Measurements from ENCODE around the gene PNPLA7. TPM values are rescaled to one million over a fixed set of nuclear protein-coding genes. Genes with fewer than 3 reads are reported as not detected.

PNPLA7 gene
- total RNA-seq, 1 experiment from 2014 or later, result 1.3 TPM

DNA sequence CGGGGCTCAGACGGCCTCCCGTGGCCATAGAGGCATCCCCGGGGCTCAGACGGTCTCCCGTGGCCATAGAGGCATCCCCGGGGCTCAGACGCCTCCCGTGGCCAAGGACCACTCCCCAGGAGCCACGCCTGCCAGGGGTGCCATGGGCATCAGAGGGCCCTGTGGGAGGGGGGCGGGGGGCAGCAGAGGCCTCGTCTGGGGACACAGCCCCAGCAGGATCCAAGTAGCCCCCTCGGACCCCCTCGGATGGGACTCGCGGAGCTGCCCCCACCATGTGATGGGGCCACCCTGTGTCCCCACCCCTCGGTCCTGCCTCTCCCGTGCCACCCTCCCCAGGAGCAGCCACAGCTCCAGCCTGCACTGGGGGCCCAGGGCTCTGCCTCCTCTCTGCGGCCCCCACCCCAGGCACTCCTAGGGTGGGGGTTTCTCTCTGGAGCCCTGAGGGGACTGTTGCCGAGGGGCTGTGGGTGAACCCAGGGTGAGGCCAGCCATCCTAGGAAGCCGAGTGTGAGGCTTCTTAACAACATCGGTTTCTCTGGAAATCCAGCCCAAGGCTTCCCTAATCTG is 111.5 kb downstream of the PNPLA7 start:
- Mint-ChIP-seq H3K27ac (no peak overlapping the region), H3K4me1 (peaks cover 2% of the 10 kb centered on the region; the same call in 1 of the 2 replicates), H3K36me3 (no peaks in the 10 kb centered on the region), H3K27me3 (ENCODE audit: low read depth) (no peaks in the 10 kb centered on the region; the same call in 1 of the 2 replicates), H3K4me3 (no peak overlapping the region), H3K9me3 (no peaks in the 10 kb centered on the region)
- ChIA-PET POLR2A (no interaction called here), CTCF (no interaction called here)
- TF ChIP-seq MXD4 (CRISPR knock-in tag; IDR thresholded peaks at IDR 0.05; ENCODE audit: borderline replicate concordance), result no peak
- TF ChIP-seq ZNF317 (CRISPR knock-in tag; IDR thresholded peaks at IDR 0.05; ENCODE audit: borderline replicate concordance, low read depth), result no peak
- TF ChIP-seq, protein P1, sequence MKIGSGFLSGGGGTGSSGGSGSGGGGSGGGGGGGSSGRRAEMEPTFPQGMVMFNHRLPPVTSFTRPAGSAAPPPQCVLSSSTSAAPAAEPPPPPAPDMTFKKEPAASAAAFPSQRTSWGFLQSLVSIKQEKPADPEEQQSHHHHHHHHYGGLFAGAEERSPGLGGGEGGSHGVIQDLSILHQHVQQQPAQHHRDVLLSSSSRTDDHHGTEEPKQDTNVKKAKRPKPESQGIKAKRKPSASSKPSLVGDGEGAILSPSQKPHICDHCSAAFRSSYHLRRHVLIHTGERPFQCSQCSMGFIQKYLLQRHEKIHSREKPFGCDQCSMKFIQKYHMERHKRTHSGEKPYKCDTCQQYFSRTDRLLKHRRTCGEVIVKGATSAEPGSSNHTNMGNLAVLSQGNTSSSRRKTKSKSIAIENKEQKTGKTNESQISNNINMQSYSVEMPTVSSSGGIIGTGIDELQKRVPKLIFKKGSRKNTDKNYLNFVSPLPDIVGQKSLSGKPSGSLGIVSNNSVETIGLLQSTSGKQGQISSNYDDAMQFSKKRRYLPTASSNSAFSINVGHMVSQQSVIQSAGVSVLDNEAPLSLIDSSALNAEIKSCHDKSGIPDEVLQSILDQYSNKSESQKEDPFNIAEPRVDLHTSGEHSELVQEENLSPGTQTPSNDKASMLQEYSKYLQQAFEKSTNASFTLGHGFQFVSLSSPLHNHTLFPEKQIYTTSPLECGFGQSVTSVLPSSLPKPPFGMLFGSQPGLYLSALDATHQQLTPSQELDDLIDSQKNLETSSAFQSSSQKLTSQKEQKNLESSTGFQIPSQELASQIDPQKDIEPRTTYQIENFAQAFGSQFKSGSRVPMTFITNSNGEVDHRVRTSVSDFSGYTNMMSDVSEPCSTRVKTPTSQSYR (CRISPR knock-in tag; IDR thresholded peaks at IDR 0.05), result no peak
- TF ChIP-seq CTCF (IDR thresholded peaks at IDR 0.05), result no peak
- TF ChIP-seq ETV6 (CRISPR knock-in tag; IDR thresholded peaks at IDR 0.05), result no peak
- TF ChIP-seq ZNF416 (CRISPR knock-in tag; IDR thresholded peaks at IDR 0.05), result no peak
- TF ChIP-seq, protein P2, sequence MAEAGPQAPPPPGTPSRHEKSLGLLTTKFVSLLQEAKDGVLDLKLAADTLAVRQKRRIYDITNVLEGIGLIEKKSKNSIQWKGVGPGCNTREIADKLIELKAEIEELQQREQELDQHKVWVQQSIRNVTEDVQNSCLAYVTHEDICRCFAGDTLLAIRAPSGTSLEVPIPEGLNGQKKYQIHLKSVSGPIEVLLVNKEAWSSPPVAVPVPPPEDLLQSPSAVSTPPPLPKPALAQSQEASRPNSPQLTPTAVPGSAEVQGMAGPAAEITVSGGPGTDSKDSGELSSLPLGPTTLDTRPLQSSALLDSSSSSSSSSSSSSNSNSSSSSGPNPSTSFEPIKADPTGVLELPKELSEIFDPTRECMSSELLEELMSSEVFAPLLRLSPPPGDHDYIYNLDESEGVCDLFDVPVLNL (CRISPR knock-in tag; IDR thresholded peaks at IDR 0.05; ENCODE audit: borderline replicate concordance, low read depth), result no peak
- TF ChIP-seq NFYB (CRISPR knock-in tag; conservative IDR thresholded peaks at IDR 0.05; ENCODE audit: low read depth), result no peak
- no peak for TF ChIP-seq GRHL2 (CRISPR knock-in tag; IDR thresholded peaks at IDR 0.05; ENCODE audit: insufficient replicate concordance, severe bottlenecking)
- no peak for TF ChIP-seq FOXJ3 (CRISPR knock-in tag; IDR thresholded peaks at IDR 0.05; ENCODE audit: borderline replicate concordance)
- no peak for TF ChIP-seq ATF3 (CRISPR knock-in tag; conservative IDR thresholded peaks at IDR 0.05)
- TF ChIP-seq, protein P3, sequence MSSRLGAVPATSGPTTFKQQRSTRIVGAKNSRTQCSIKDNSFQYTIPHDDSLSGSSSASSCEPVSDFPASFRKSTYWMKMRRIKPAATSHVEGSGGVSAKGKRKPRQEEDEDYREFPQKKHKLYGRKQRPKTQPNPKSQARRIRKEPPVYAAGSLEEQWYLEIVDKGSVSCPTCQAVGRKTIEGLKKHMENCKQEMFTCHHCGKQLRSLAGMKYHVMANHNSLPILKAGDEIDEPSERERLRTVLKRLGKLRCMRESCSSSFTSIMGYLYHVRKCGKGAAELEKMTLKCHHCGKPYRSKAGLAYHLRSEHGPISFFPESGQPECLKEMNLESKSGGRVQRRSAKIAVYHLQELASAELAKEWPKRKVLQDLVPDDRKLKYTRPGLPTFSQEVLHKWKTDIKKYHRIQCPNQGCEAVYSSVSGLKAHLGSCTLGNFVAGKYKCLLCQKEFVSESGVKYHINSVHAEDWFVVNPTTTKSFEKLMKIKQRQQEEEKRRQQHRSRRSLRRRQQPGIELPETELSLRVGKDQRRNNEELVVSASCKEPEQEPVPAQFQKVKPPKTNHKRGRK (CRISPR knock-in tag; IDR thresholded peaks at IDR 0.05; ENCODE audit: borderline replicate concordance), result no peak
- TF ChIP-seq RELA (CRISPR knock-in tag; IDR thresholded peaks at IDR 0.05; ENCODE audit: borderline replicate concordance), result no peak
- TF ChIP-seq EMX1 (CRISPR knock-in tag; IDR thresholded peaks at IDR 0.05), result no peak
- no peak for TF ChIP-seq NR3C1 (CRISPR knock-in tag; conservative IDR thresholded peaks at IDR 0.05; ENCODE audit: low read depth)
- TF ChIP-seq, protein P4, sequence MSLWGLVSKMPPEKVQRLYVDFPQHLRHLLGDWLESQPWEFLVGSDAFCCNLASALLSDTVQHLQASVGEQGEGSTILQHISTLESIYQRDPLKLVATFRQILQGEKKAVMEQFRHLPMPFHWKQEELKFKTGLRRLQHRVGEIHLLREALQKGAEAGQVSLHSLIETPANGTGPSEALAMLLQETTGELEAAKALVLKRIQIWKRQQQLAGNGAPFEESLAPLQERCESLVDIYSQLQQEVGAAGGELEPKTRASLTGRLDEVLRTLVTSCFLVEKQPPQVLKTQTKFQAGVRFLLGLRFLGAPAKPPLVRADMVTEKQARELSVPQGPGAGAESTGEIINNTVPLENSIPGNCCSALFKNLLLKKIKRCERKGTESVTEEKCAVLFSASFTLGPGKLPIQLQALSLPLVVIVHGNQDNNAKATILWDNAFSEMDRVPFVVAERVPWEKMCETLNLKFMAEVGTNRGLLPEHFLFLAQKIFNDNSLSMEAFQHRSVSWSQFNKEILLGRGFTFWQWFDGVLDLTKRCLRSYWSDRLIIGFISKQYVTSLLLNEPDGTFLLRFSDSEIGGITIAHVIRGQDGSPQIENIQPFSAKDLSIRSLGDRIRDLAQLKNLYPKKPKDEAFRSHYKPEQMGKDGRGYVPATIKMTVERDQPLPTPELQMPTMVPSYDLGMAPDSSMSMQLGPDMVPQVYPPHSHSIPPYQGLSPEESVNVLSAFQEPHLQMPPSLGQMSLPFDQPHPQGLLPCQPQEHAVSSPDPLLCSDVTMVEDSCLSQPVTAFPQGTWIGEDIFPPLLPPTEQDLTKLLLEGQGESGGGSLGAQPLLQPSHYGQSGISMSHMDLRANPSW (CRISPR knock-in tag; conservative IDR thresholded peaks at IDR 0.05; ENCODE audit: low read depth), result no peak
- TF ChIP-seq FOXK1 (CRISPR knock-in tag; IDR thresholded peaks at IDR 0.05), result no peak
- DNase-seq (ENCODE audit: low spot score) (no peak), ATAC-seq (no peak)
